GM10847 (cell line): ENCODE data around the gene MTA1.

Source experiments
- POLR2A ChIP-seq: IDR thresholded peaks from 2 replicates; pipeline ENCODE4 v1.6.1; 2011; ENCODE audit not compliant: insufficient read length; ENCODE audit errors: extremely low read depth

Gene MTA1

DNA sequence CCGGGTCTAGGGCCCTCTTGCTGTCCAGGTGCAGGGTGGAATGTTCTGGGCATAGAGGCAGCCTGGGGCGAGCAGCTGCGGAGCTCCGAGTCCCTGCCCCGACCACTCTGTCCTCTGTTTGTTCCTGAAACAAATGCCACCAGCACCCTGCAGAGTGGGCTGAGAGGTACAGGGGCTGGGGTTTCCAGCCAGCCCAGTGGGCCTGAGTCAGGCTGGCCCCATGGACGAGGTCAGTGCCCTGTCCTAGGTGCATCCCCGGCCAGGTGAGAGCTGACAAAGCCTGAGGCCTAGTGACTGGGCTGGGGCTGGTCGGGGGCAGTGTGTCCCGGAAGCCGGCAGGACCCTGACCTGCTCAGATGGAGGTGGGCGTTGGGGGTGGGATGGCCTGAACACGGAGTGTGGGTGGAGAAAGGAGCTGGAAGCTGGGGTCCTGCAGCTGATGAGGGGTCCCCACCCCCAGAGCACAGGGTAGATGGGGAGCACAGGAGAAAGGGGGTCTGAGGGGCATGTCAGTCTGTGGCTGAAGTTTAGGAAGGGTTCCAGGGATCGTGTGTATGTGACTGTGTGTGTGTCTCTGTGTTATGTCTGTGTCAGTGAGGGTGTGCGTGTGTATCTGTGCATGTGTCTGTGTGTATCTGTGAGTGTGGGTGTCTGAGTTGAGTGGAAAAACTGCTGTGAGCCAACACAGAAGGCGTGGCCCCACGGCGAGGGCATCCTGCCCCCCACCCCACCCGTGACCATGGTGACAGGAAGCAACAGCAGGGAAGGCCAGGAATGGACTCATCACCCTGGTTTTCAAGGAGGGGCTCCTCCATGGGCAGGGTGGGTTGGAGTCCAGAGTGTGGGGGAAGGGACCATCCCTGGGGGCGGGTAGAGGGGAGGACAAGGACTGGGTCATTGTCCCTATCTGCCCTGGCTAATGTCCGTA lies 64.7 kb downstream of the MTA1 start:
- TF ChIP-seq POLR2A = no peak

GRCh38 chr14:105484997-105485393 lies 65.4 kb downstream of the MTA1 start:
- no peak for TF ChIP-seq POLR2A

- TF ChIP-seq POLR2A = no peak
Observed at GRCh38 chr14:105485739-105486162, 66.1 kb downstream of the MTA1 start.

- TF ChIP-seq POLR2A = no peak
Observed at GRCh38 chr14:105486163-105486973, 66.7 kb downstream of the MTA1 start, which contains the start of gene CRIP1. TSS of gene CRIP1 (plus strand) at chr14:105486886. CDS start at chr14:105487260, 374 bp downstream.

GRCh38 chr14:105486974-105487448 lies 67.4 kb downstream of the MTA1 start:
- TF ChIP-seq POLR2A = peak; percentile 65

DNA sequence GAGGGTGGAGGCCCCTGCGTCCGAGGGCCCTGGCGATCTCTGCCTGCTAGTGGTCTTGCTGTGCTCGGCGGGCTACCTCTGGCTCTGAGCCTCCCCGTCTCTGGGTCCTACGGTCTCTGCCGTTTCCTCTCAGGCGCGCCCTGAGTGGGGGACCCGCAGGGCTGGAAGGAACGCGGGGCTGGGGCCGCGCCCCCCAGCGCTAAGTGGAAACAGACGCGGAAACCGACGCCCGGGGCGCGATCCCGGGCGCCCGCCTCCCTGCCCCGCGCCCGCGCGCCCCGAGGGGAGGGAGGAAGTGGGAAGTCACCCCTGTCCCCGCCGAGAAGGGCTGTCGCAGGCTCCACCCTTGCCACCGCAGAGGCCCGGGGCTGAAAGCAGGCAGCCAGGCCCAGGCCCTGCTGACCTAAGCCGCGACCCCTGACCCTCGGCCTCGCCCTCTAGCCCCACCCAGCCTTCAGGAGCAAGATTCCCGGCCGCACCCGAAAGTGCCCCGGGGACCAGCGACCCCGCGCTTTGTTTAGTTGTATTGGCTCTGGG lies 67.9 kb downstream of the MTA1 start:
- peak; percentile 12 for TF ChIP-seq POLR2A

DNA sequence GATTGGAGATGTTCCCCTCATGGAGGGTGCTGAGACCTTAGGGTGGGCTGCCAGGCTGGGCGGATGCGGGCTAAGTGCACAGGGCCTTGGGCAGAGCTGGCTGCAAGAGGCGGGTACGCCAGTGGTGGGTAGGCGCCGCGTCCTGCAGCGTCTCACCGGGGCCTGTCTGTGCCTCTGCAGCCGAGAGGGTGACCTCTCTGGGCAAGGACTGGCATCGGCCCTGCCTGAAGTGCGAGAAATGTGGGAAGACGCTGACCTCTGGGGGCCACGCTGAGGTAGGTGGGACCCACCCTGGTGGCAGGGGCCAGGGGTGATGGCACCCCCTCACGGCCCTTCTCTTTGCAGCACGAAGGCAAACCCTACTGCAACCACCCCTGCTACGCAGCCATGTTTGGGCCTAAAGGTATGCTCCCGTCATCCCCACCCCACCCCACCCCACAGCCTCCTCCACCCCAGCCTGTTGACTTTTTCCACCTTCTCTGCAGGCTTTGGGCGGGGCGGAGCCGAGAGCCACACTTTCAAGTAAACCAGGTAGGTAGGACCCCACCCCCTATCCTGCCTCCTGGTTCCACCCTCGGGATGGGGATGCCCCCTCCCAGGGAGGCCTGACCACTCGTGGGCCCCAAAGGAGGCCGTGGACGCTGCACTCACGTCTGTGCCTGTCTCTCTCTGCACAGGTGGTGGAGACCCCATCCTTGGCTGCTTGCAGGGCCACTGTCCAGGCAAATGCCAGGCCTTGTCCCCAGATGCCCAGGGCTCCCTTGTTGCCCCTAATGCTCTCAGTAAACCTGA lies 68.6 kb downstream of the MTA1 start:
- no peak for TF ChIP-seq POLR2A

- no peak for TF ChIP-seq POLR2A
Observed at GRCh38 chr14:105488781-105489541, 69.3 kb downstream of the MTA1 start.

- no peak for TF ChIP-seq POLR2A
Observed at GRCh38 chr14:105489542-105490266, 70.1 kb downstream of the MTA1 start.

DNA sequence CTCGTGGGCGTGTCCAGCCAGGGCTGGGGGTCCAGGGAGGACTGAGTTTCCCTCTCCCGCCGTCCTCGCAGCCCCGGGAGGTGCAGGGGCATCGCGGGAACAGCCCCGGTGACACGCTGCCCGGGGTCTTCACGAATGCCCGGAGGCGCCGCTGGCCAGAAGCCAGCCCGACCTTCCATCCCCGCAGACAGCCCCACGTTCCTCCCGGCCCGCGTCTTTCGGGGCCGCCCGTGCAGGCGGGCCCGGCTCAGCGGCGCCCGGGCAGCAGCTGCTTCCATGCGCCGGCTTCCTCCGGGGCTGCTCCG lies 70.6 kb downstream of the MTA1 start:
- TF ChIP-seq POLR2A = no peak

DNA sequence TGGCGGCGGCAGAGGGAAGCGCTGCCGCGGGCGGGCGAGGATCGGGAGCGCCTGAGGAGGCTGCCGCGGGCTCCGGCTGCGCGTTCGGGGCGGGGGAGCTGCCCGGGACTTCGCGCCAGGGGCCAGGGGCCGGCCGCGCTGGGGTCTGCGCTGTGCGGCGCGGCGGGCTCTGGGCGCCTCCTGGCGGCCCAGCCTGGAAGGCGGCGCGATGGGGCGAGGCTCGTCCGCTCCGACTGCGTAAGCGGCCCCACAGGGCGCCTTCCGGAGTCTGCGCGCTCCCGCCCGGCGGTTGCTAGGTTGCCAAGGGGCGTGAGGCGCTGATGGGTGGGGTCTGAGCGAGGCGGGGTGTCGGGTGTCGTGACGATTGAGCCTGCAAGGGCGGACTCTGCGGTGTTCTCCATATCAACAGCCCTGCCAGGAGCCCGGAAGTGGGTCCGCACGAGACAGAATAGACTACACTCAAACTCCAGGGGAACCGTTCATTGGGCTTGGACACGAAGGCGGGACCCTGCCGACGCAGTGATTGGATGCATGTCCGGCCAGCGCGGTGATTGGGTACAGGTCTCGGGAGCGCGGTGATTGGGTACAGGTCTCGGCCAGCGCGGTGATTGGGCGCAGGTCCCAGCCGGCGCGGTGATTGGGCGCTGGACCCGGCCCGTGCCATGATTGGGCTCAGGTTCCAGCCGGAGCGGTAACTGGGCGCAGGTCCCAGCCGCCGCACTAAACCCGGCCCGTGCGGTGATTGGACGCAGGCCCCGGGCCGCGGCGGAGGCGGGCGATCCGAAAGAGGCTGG lies 71.1 kb downstream of the MTA1 start, which contains the start of gene TEDC1:
TSS of gene TEDC1 (plus strand) at position 675 of the 794 bp plus-strand sequence. CDS start 130 bp downstream, outside the sequence.
- peak; percentile 63 for TF ChIP-seq POLR2A

DNA sequence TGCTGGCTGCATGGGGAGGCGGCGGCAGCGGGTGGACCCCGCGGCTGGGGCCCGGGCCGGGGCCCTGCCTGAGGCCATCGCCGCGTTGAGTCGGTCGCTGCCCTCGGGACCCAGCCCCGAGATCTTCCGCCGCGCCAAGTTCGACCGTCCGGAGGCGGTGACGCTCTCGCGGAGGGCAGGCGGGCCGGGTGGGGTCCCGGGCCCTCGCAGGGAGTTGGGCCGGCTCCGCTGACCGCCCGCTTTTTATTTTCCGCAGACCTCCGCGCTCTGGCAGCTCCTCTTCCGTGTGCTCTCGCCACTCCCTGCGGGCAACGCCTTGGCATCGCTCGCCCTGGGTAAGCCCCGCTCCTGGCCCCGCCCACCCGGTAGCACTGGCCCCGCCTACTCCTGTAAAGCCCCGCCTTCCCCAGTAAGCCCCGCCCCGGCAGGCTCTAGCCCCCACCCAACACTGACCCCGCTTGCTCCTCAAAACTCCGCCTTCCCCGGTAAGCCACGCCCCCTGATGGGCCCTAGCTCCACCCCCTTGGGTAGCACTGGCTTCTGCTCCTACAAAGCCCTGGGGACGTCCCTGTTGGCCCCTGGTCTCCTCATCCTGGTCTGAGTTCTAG lies 71.8 kb downstream of the MTA1 start:
- no peak for TF ChIP-seq POLR2A
